H1 (cell line): ENCODE measurements around the gene ADIPOR2. TPM values are rescaled to one million over a fixed set of nuclear protein-coding genes. Genes with fewer than 3 reads are reported as not detected.

Source experiments
- CTCF ChIA-PET: fragments of 300-600 bp; sonication (Branson Sonifier 250); formaldehyde crosslinking; loops from one replicate; lab custom pipeline; 2021; ENCODE audit not compliant: partially characterized antibody; lab: Charles Lee
- POLR2A ChIA-PET: fragments of 300-600 bp; sonication (Branson Sonifier 250); formaldehyde crosslinking; loops from one replicate; lab custom pipeline; 2021; ENCODE audit warnings: inconsistent platforms; ENCODE audit not compliant: partially characterized antibody; lab: Charles Lee
- DNase-seq, 2 experiments: peaks; one replicate each; pipeline versions ENCODE4 v3.0.0 to v3.0.0-alpha.2; 2010 to 2022; ENCODE audit warnings: low spot score in 2 of 2, low read depth in 1 of 2, mixed read lengths in 1 of 2
- FAIRE-seq: peaks from 2 replicates; lab custom pipeline; 2011; peaks lifted over from hg19 to GRCh38; lab: Jason Lieb, UNC
- H2AFZ ChIP-seq: 2 replicates; pipeline ENCODE4 v1.8.1; 2012; ENCODE audit warnings: low read length, inconsistent platforms
- H2AK5ac ChIP-seq: 2 replicates; pipeline ENCODE4 v1.6.1; 2013; ENCODE audit warnings: low read depth, low read length
- H2BK120ac ChIP-seq: replicated peaks from 2 replicates; pipeline ENCODE3; 2013; ENCODE audit warnings: low read depth, low read length, inconsistent platforms
- H2BK12ac ChIP-seq: 2 replicates; pipeline ENCODE4 v1.6.1; 2013; ENCODE audit warnings: low read depth, low read length
- H2BK15ac ChIP-seq: 2 replicates; pipeline ENCODE4 v1.6.1; 2013; ENCODE audit warnings: low read length
- H2BK20ac ChIP-seq: 2 replicates; pipeline ENCODE4 v1.6.1; 2013; ENCODE audit warnings: low read length
- H2BK5ac ChIP-seq: 2 replicates; pipeline ENCODE4 v1.6.1; 2013; ENCODE audit warnings: low read depth, low read length
- H3K14ac ChIP-seq: 2 replicates; pipeline ENCODE4 v1.6.1; 2013; ENCODE audit warnings: inconsistent platforms; ENCODE audit not compliant: insufficient read length
- H3K18ac ChIP-seq: 2 replicates; pipeline ENCODE4 v1.6.1; 2013; ENCODE audit warnings: low read length; ENCODE audit errors: extremely low read depth
- H3K23ac ChIP-seq: 2 replicates; pipeline ENCODE4 v1.6.1; 2013; ENCODE audit warnings: inconsistent platforms; ENCODE audit not compliant: insufficient read length
- H3K23me2 ChIP-seq: 2 replicates; pipeline ENCODE4 v1.6.1; 2013; ENCODE audit warnings: low read depth, low read length
- H3K27ac ChIP-seq: 2 replicates; pipeline ENCODE4 v1.6.1; 2011; ENCODE audit warnings: low read depth, low read length, inconsistent platforms
- H3K27me3 ChIP-seq, 4 experiments: replicated peaks in 1 of 4; 1 replicate in 1 of 4; 2 replicates in 3 of 4; pipeline versions ENCODE4 v1.6.1 to v1.8.1; 2011 to 2013; ENCODE audit warnings: low read length in 3 of 4, mild to moderate bottlenecking in 3 of 4, inconsistent platforms in 2 of 4, mixed read lengths in 2 of 4, moderate library complexity in 1 of 4; ENCODE audit not compliant: control insufficient read depth in 3 of 4, insufficient read depth in 3 of 4; ENCODE audit errors: extremely low read depth in 1 of 4
- H3K36me3 ChIP-seq, 4 experiments: 2 replicates each; pipeline versions ENCODE4 v1.6.1 to v1.8.1; 2011 to 2013; ENCODE audit warnings: mild to moderate bottlenecking in 4 of 4, low read length in 3 of 4, moderate library complexity in 2 of 4, control low read depth in 1 of 4, inconsistent platforms in 1 of 4; ENCODE audit not compliant: insufficient read depth in 4 of 4, control insufficient read depth in 2 of 4
- H3K4ac ChIP-seq: replicated peaks from 2 replicates; pipeline ENCODE3; 2013; ENCODE audit warnings: low read length, low read depth, mixed read lengths, inconsistent platforms; ENCODE audit not compliant: insufficient read length
- H3K4me1 ChIP-seq, 4 experiments: replicated peaks in 1 of 4; 1 replicate in 1 of 4; 2 replicates in 3 of 4; pipeline versions ENCODE4 v1.6.1 to v1.8.1; 2011 to 2013; ENCODE audit warnings: low read length in 3 of 4, inconsistent platforms in 2 of 4, mixed read lengths in 1 of 4; ENCODE audit not compliant: insufficient read depth in 4 of 4, control insufficient read depth in 3 of 4
- H3K4me2 ChIP-seq, 2 experiments: 2 replicates each; pipeline versions ENCODE4 v1.6.1 to v1.8.1; 2011 to 2013; ENCODE audit warnings: low read depth in 2 of 2, low read length in 2 of 2, control low read depth in 1 of 2, inconsistent platforms in 1 of 2, mild to moderate bottlenecking in 1 of 2; ENCODE audit not compliant: insufficient read depth in 1 of 2
- H3K4me3 ChIP-seq, 4 experiments: fragments of 200-600, 300-600 bp in 1 of 4; sonication (generic), shearing (Covaris generic), sonication (Bioruptor Twin) in 1 of 4; 2 replicates each; pipeline versions ENCODE4 v1.5.1 to v1.8.1; 2011 to 2016; ENCODE audit warnings: low read length in 4 of 4, low read depth in 3 of 4, control low read depth in 2 of 4, inconsistent platforms in 2 of 4, mild to moderate bottlenecking in 2 of 4, mixed read lengths in 1 of 4, moderate library complexity in 1 of 4; ENCODE audit not compliant: insufficient read depth in 2 of 4; ENCODE audit errors: extremely low read depth in 1 of 4
- H3K56ac ChIP-seq: replicated peaks from 2 replicates; pipeline ENCODE3; 2013; ENCODE audit warnings: low read depth, mild to moderate bottlenecking, mixed read lengths, low read length, inconsistent platforms; ENCODE audit not compliant: insufficient read length
- H3K79me1 ChIP-seq: 2 replicates; pipeline ENCODE4 v1.6.1; 2013; ENCODE audit warnings: low read depth, low read length, control low read depth
- H3K79me2 ChIP-seq, 2 experiments: 2 replicates each; pipeline versions ENCODE4 v1.6.1 to v1.8.1; 2012 to 2013; ENCODE audit warnings: low read length in 2 of 2, mild to moderate bottlenecking in 2 of 2, inconsistent platforms in 1 of 2; ENCODE audit not compliant: insufficient read depth in 2 of 2, control insufficient read depth in 1 of 2
- H3K9ac ChIP-seq, 4 experiments: replicated peaks in 1 of 4; 1 replicate in 1 of 4; 2 replicates in 3 of 4; pipeline versions ENCODE4 v1.6.1 to v1.8.1; 2011 to 2013; ENCODE audit warnings: low read depth in 3 of 4, low read length in 3 of 4, control low read depth in 2 of 4, mild to moderate bottlenecking in 2 of 4, moderate library complexity in 2 of 4, inconsistent platforms in 1 of 4; ENCODE audit errors: extremely low read depth in 1 of 4
- H3K9me3 ChIP-seq, 2 experiments: 2 replicates each; pipeline versions ENCODE4 v1.6.1 to v1.8.1; 2012 to 2013; ENCODE audit warnings: mild to moderate bottlenecking in 2 of 2, moderate library complexity in 2 of 2, control low read depth in 1 of 2, inconsistent platforms in 1 of 2, low read depth in 1 of 2, low read length in 1 of 2, mixed read lengths in 1 of 2; ENCODE audit not compliant: insufficient read depth in 2 of 2
- H4K20me1 ChIP-seq, 2 experiments: replicated peaks in 1 of 2; 2 replicates each; pipeline versions ENCODE3 to v1.8.1; 2011 to 2013; ENCODE audit warnings: inconsistent platforms in 2 of 2, low read length in 2 of 2, mild to moderate bottlenecking in 1 of 2; ENCODE audit not compliant: insufficient read depth in 2 of 2, control insufficient read depth in 1 of 2
- H4K5ac ChIP-seq: 2 replicates; pipeline ENCODE4 v1.6.1; 2013; ENCODE audit warnings: low read length, low read depth, mixed read lengths, inconsistent platforms; ENCODE audit not compliant: insufficient read length
- H4K8ac ChIP-seq: 2 replicates; pipeline ENCODE4 v1.8.0; 2013; ENCODE audit warnings: mild to moderate bottlenecking, moderate library complexity, low read length, inconsistent platforms; ENCODE audit not compliant: insufficient read depth; ENCODE audit errors: extremely low read depth
- H4K91ac ChIP-seq: replicated peaks from 2 replicates; pipeline ENCODE3; 2013; ENCODE audit warnings: low read length, mixed read lengths, inconsistent platforms; ENCODE audit not compliant: insufficient read length
- RAD21 ChIP-seq, 2 experiments: IDR thresholded peaks in 1 of 2; conservative IDR thresholded peaks in 1 of 2; 2 replicates each; pipeline ENCODE4 v1.6.1; 2011; ENCODE audit warnings: low read depth in 2 of 2, low read length in 2 of 2, improper control_type of control experiment in 1 of 2, inconsistent platforms in 1 of 2, mild to moderate bottlenecking in 1 of 2, moderate library complexity in 1 of 2
- SIN3A ChIP-seq, 2 experiments: IDR thresholded peaks in 1 of 2; conservative IDR thresholded peaks in 1 of 2; 2 replicates each; pipeline ENCODE4 v1.6.1; 2011 to 2012; ENCODE audit warnings: low read length in 2 of 2, improper control_type of control experiment in 1 of 2, low read depth in 1 of 2, mild to moderate bottlenecking in 1 of 2
- polyA plus RNA-seq, 7 experiments: library from polyadenylated mRNA; depleted of rRNA in 3 of 7; stranded (reverse) in 5 of 7; unstranded in 2 of 7; fragments of >200 nt in 5 of 7; fragments of 200-250 nt in 2 of 7; gene quantifications; 1 replicate in 5 of 7; 2 replicates in 1 of 7; 4 replicates in 1 of 7; pipeline versions ENCODE4 v1.2.1 to v1.2.3, GENCODE V29; 2011 to 2013; ENCODE audit warnings: missing spikeins in 2 of 7, mixed read lengths in 2 of 7
- total RNA-seq: library from RNA; stranded (reverse); fragmentation: NEBNext Ultra II Directional; extraction: Animal tissue kit (Norgen Biotek cat#: 25700); gene quantifications from 2 replicates; pipeline ENCODE4 v1.2.1, GENCODE V29; 2021
- TF ChIP-seq, protein P1 (sequence below): IDR thresholded peaks from 2 replicates; pipeline ENCODE4 v1.6.1; 2012; ENCODE audit warnings: inconsistent platforms

Gene ADIPOR2
- total and polyA plus RNA-seq, 2 of the 8 experiments (the other 6 are each of a cell fraction or from before 2014, with no cell fraction given), result 17.5 to 50.8 TPM

DNA sequence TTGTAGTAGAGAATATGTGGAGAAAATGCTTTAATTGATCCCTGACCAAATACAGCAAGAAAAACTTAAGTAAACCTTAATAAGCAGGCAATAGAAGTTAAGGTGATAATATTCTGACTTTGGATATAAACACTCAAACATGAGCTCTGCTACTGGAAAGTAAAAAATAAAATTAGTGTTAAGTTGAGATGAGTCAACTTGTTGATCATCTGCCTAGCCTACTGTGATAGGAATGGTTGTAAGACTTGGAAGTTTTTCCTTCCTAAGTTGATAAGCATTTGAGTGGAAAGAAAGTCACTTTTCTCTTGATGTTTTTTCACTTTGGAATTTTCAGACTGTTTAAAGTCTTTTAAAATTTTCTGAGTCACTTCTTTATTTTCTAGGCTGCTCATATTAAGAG lies 26.0 kb downstream of the ADIPOR2 start:
- no peak overlapping the region for H4K91ac ChIP-seq
- no peak for DNase-seq
- H3K23me2 ChIP-seq, result no peaks in the 10 kb centered on the region
- H3K36me3 ChIP-seq, result peaks cover 0 to 6% (median 0%) of the 10 kb centered on the region in 4 experiments; a peak in 2 of 8 replicates
- H3K9me3 ChIP-seq, result peaks cover 8 to 13% of the 10 kb centered on the region in 2 experiments
- H3K14ac ChIP-seq, result no peak overlapping the region
- H2BK15ac ChIP-seq, result no peak overlapping the region
- no peak overlapping the region for H3K18ac ChIP-seq
- ChIA-PET CTCF (no interaction called here), POLR2A (no interaction called here)
- no peak overlapping the region for H4K8ac ChIP-seq
- no peak overlapping the region for H2AFZ ChIP-seq
- TF ChIP-seq, protein P1, sequence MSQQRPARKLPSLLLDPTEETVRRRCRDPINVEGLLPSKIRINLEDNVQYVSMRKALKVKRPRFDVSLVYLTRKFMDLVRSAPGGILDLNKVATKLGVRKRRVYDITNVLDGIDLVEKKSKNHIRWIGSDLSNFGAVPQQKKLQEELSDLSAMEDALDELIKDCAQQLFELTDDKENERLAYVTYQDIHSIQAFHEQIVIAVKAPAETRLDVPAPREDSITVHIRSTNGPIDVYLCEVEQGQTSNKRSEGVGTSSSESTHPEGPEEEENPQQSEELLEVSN, result no peak
- TF ChIP-seq SIN3A (conservative IDR thresholded peaks at IDR 0.05 in 1 of 2, IDR thresholded peaks at IDR 0.05 in 1 of 2; ENCODE audit: low read depth in 1 of 2, low read length in 2 of 2), result no peak
- TF ChIP-seq RAD21 (IDR thresholded peaks at IDR 0.05 in 1 of 2, conservative IDR thresholded peaks at IDR 0.05 in 1 of 2; ENCODE audit: low read depth in 2 of 2, low read length in 2 of 2), result no peak
- H3K9ac ChIP-seq, result no peak overlapping the region
- H3K79me2 ChIP-seq, result peaks cover 5 to 94% of the 10 kb centered on the region in 2 experiments; a peak in 3 of 4 replicates
- no peaks in the 10 kb centered on the region; a peak in 1 of 7 replicates for H3K4me1 ChIP-seq
- no peak for FAIRE-seq
- no peak overlapping the region for H3K27ac ChIP-seq
- no peak overlapping the region for H2BK5ac ChIP-seq
- H2BK20ac ChIP-seq, result no peak overlapping the region
- H4K5ac ChIP-seq, result no peak overlapping the region
- no peak overlapping the region for H3K4ac ChIP-seq
- peaks cover 0 to 5% of the 10 kb centered on the region in 2 experiments for H4K20me1 ChIP-seq
- no peak overlapping the region for H2BK120ac ChIP-seq
- H3K27me3 ChIP-seq, result no peaks in the 10 kb centered on the region
- no peak overlapping the region for H3K4me2 ChIP-seq
- no peak overlapping the region for H2BK12ac ChIP-seq
- no peaks in the 10 kb centered on the region; the same call in none of the 2 replicates for H3K79me1 ChIP-seq
- H3K4me3 ChIP-seq, result no peak overlapping the region
- H2AK5ac ChIP-seq, result no peak overlapping the region
- H3K56ac ChIP-seq, result no peak overlapping the region
- H3K23ac ChIP-seq, result no peak overlapping the region
